GM12878 (cell line): ENCODE measurements around the gene KIF9. TPM values are rescaled to one million over a fixed set of nuclear protein-coding genes. Genes with fewer than 3 reads are reported as not detected.

Experiments
- BCL11A ChIP-seq: IDR thresholded peaks from 2 replicates; pipeline ENCODE4 v1.6.1; 2011; ENCODE audit warnings: low read depth, low read length
- CBX3 ChIP-seq: fragments of 200-600 bp; sonication (generic); IDR thresholded peaks from 2 replicates; pipeline ENCODE4 v1.6.1; 2016; ENCODE audit warnings: low read depth, borderline replicate concordance
- DPF2 ChIP-seq: fragments of 450-650 bp; IDR thresholded peaks from 2 replicates; pipeline ENCODE4 v1.6.1; 2017; ENCODE audit warnings: mild to moderate bottlenecking
- EED ChIP-seq: sonication (generic); IDR thresholded peaks from 2 replicates; pipeline ENCODE4 v1.6.1; 2016; ENCODE audit warnings: antibody characterized with exemption, low read depth
- ETV6 ChIP-seq, 2 experiments: fragments of 450-650 bp in 1 of 2; IDR thresholded peaks in 1 of 2; conservative IDR thresholded peaks in 1 of 2; 2 replicates each; pipeline ENCODE4 v1.6.1; 2014; ENCODE audit warnings: antibody characterized with exemption in 1 of 2, borderline replicate concordance in 1 of 2, low read depth in 1 of 2, mild to moderate bottlenecking in 1 of 2, moderate library complexity in 1 of 2
- GABPA ChIP-seq: IDR thresholded peaks from 2 replicates; pipeline ENCODE4 v1.6.1; 2014; ENCODE audit warnings: antibody characterized with exemption, low read depth, mild to moderate bottlenecking, inconsistent platforms
- IKZF2 ChIP-seq, 2 experiments: fragments of 450-650 bp; IDR thresholded peaks; 2 replicates each; pipeline ENCODE4 v1.6.1; 2017; ENCODE audit warnings: mild to moderate bottlenecking in 2 of 2, moderate library complexity in 2 of 2
- KAT2A ChIP-seq: conservative IDR thresholded peaks from 2 replicates; pipeline ENCODE4 v1.6.1; 2011; ENCODE audit warnings: low read depth, low read length; ENCODE audit not compliant: control insufficient read depth
- MEF2B ChIP-seq: fragments of 450-650 bp; IDR thresholded peaks from 2 replicates; pipeline ENCODE4 v1.6.1; 2018; ENCODE audit warnings: mild to moderate bottlenecking, moderate library complexity; ENCODE audit not compliant: partially characterized antibody, poor library complexity, severe bottlenecking
- MYC ChIP-seq: IDR thresholded peaks from 2 replicates; pipeline ENCODE4 v1.6.1; 2011; ENCODE audit warnings: mild to moderate bottlenecking, low read length, moderate library complexity, inconsistent platforms; ENCODE audit not compliant: insufficient read depth, insufficient replicate concordance, insufficient read length, severe bottlenecking
- NKRF ChIP-seq: fragments of 450-650 bp; conservative IDR thresholded peaks from 2 replicates; pipeline ENCODE4 v1.6.1; 2017; ENCODE audit warnings: mild to moderate bottlenecking, moderate library complexity
- NR2C2 ChIP-seq: IDR thresholded peaks from 2 replicates; pipeline ENCODE4 v1.6.1; 2011; ENCODE audit warnings: borderline replicate concordance, low read depth; ENCODE audit not compliant: control insufficient read depth, insufficient read length
- NR2F1 ChIP-seq: fragments of 450-650 bp; conservative IDR thresholded peaks from 2 replicates; pipeline ENCODE4 v1.6.1; 2017; ENCODE audit warnings: mild to moderate bottlenecking
- PKNOX1 ChIP-seq: fragments of 450-650 bp; IDR thresholded peaks from 2 replicates; pipeline ENCODE4 v1.6.1; 2016; ENCODE audit warnings: mild to moderate bottlenecking
- RB1 ChIP-seq: fragments of 450-650 bp; formaldehyde crosslinking; IDR thresholded peaks from 2 replicates; pipeline ENCODE4 v1.6.1; 2017; ENCODE audit warnings: mild to moderate bottlenecking, borderline replicate concordance
- RFX5 ChIP-seq: IDR thresholded peaks from 2 replicates; pipeline ENCODE4 v1.6.1; 2011; ENCODE audit warnings: low read depth, low read length, improper control_type of control experiment
- SIN3A ChIP-seq: IDR thresholded peaks from 2 replicates; pipeline ENCODE4 v1.6.1; 2012; ENCODE audit warnings: low read depth, low read length, improper control_type of control experiment
- STAT1 ChIP-seq: fragments of 450-650 bp; conservative IDR thresholded peaks from 2 replicates; pipeline ENCODE4 v1.6.1; 2014; ENCODE audit warnings: antibody characterized with exemption, mild to moderate bottlenecking
- USF1 ChIP-seq: IDR thresholded peaks from 2 replicates; pipeline ENCODE4 v1.6.1; 2011; ENCODE audit warnings: borderline replicate concordance, low read depth, mild to moderate bottlenecking, moderate library complexity, mixed read lengths, low read length; ENCODE audit not compliant: insufficient read depth; ENCODE audit errors: extremely low read length
- ZNF687 ChIP-seq: fragments of 450-650 bp; IDR thresholded peaks from 2 replicates; pipeline ENCODE4 v1.6.1; 2017; ENCODE audit warnings: mild to moderate bottlenecking, moderate library complexity
- ZZZ3 ChIP-seq: IDR thresholded peaks from 2 replicates; pipeline ENCODE4 v1.6.1; 2011; ENCODE audit warnings: low read depth; ENCODE audit not compliant: control insufficient read depth, insufficient read length
- polyA plus RNA-seq, 11 experiments: library from polyadenylated mRNA; depleted of rRNA in 4 of 11; unstranded in 6 of 11; stranded (reverse) in 5 of 11; fragments of >200 nt; fragmentation: Nextera tagmentation in 4 of 11; fragmentation: Illumina TruSeq in 1 of 11; extraction: Ambion mirVana in 4 of 11; extraction: Trizol in 1 of 11; gene quantifications; 1 replicate in 1 of 11; 2 replicates in 10 of 11; pipeline versions ENCODE4 v1.2.1 to v1.2.3, GENCODE V29; 2011 to 2016; ENCODE audit warnings: inconsistent platforms in 2 of 11, missing spikeins in 2 of 11, low read depth in 1 of 11
- total RNA-seq, 4 experiments: library from RNA; depleted of rRNA in 3 of 4; stranded (reverse); fragments of >200 nt in 3 of 4; fragmentation: Illumina TruSeq in 1 of 4; extraction: Trizol in 1 of 4; gene quantifications; 2 replicates each; pipeline versions ENCODE4 v1.2.1 to v1.2.3, GENCODE V29; 2013 to 2021

The KIF9 gene
- total and polyA plus RNA-seq, 10 of the 15 experiments (the other 5 are each of a cell fraction or from before 2014, with no cell fraction given) = 3.0 to 10.2 (median 5.9) TPM

GRCh38 chr3:47282424-47283192 lies at the start of gene KIF9, which contains the start of gene KLHL18 (continued):
- peak; percentile 54 to 58 for TF ChIP-seq IKZF2 (IDR thresholded peaks at IDR 0.05)
- TF ChIP-seq ETV6 (conservative IDR thresholded peaks at IDR 0.05 in 1 of 2, IDR thresholded peaks at IDR 0.05 in 1 of 2; ENCODE audit: borderline replicate concordance in 1 of 2, low read depth in 1 of 2) = peak; percentile 58 to 89; a peak in 1 of 4 replicates
- no peak for TF ChIP-seq MYC
- TF ChIP-seq ZNF687 = peak; percentile 82; the same call in 1 of the 2 replicates
- TF ChIP-seq GABPA = peak; percentile 95
- peak; percentile 100 for TF ChIP-seq SIN3A
- TF ChIP-seq PKNOX1 = peak; percentile 55; the same call in 1 of the 2 replicates
- TF ChIP-seq KAT2A = no peak
- TF ChIP-seq NR2C2 = no peak
- TF ChIP-seq MEF2B = peak; percentile 85
- TF ChIP-seq ZZZ3 = no peak
- TF ChIP-seq DPF2 = peak; percentile 64; the same call in 1 of the 2 replicates
- TF ChIP-seq NKRF = peak; percentile 100
- no peak for TF ChIP-seq USF1
- TF ChIP-seq RB1 = no peak
- TF ChIP-seq EED = no peak
- peak; percentile 91; the same call in 1 of the 2 replicates for TF ChIP-seq STAT1
- peak; percentile 47; the same call in 1 of the 2 replicates for TF ChIP-seq NR2F1
- 0 out of 2 replicates have a peak, but pooled peaks have one; percentile 47 for TF ChIP-seq RFX5
- TF ChIP-seq BCL11A = peak; percentile 4; the same call in 1 of the 2 replicates
- no peak for TF ChIP-seq CBX3
